GM12878 (cell line): ENCODE data around the gene TCL1B. TPM values are rescaled to one million over a fixed set of nuclear protein-coding genes. Genes with fewer than 3 reads are reported as not detected.

ENCODE experiments used
- BHLHE40 ChIP-seq, 2 experiments: fragments of 450-650 bp in 1 of 2; IDR thresholded peaks; 2 replicates each; pipeline ENCODE4 v1.6.1; 2011 to 2017; ENCODE audit warnings: low read depth in 2 of 2, borderline replicate concordance in 1 of 2, improper control_type of control experiment in 1 of 2, low read length in 1 of 2, mild to moderate bottlenecking in 1 of 2
- CHD2 ChIP-seq: IDR thresholded peaks from 2 replicates; pipeline ENCODE4 v1.6.1; 2011; ENCODE audit warnings: low read depth, low read length, improper control_type of control experiment, borderline replicate concordance
- DPF2 ChIP-seq: fragments of 450-650 bp; IDR thresholded peaks from 2 replicates; pipeline ENCODE4 v1.6.1; 2017; ENCODE audit warnings: mild to moderate bottlenecking
- JUNB ChIP-seq: IDR thresholded peaks from 2 replicates; pipeline ENCODE4 v1.6.1; 2016; ENCODE audit warnings: antibody characterized with exemption, mild to moderate bottlenecking
- KAT2A ChIP-seq: conservative IDR thresholded peaks from 2 replicates; pipeline ENCODE4 v1.6.1; 2011; ENCODE audit warnings: low read depth, low read length; ENCODE audit not compliant: control insufficient read depth
- NFXL1 ChIP-seq: fragments of 450-650 bp; IDR thresholded peaks from 2 replicates; pipeline ENCODE4 v1.6.1; 2017; ENCODE audit warnings: antibody characterized with exemption, mild to moderate bottlenecking, borderline replicate concordance
- SUZ12 ChIP-seq: fragments of 200-600 bp; sonication (generic); IDR thresholded peaks from one replicate; pipeline ENCODE4 v1.6.1; 2018; ENCODE audit warnings: antibody characterized with exemption, mild to moderate bottlenecking; ENCODE audit not compliant: unreplicated experiment
- ZNF217 ChIP-seq: fragments of 450-650 bp; IDR thresholded peaks from 2 replicates; pipeline ENCODE4 v1.6.1; 2017; ENCODE audit warnings: antibody characterized with exemption, mild to moderate bottlenecking
- polyA plus RNA-seq, 11 experiments: library from polyadenylated mRNA; depleted of rRNA in 4 of 11; unstranded in 6 of 11; stranded (reverse) in 5 of 11; fragments of >200 nt; fragmentation: Nextera tagmentation in 4 of 11; fragmentation: Illumina TruSeq in 1 of 11; extraction: Ambion mirVana in 4 of 11; extraction: Trizol in 1 of 11; gene quantifications; 1 replicate in 1 of 11; 2 replicates in 10 of 11; pipeline versions ENCODE4 v1.2.1 to v1.2.3, GENCODE V29; 2011 to 2016; ENCODE audit warnings: inconsistent platforms in 2 of 11, missing spikeins in 2 of 11, low read depth in 1 of 11
- total RNA-seq, 4 experiments: library from RNA; depleted of rRNA in 3 of 4; stranded (reverse); fragments of >200 nt in 3 of 4; fragmentation: Illumina TruSeq in 1 of 4; extraction: Trizol in 1 of 4; gene quantifications; 2 replicates each; pipeline versions ENCODE4 v1.2.1 to v1.2.3, GENCODE V29; 2013 to 2021
- TF ChIP-seq, protein P1 (sequence below): fragments of 450-650 bp; IDR thresholded peaks from 2 replicates; pipeline ENCODE4 v1.6.1; 2017; ENCODE audit warnings: mild to moderate bottlenecking, moderate library complexity
- TF ChIP-seq, protein P2 (sequence below): fragments of 450-650 bp; IDR thresholded peaks from 2 replicates; pipeline ENCODE4 v1.6.1; 2016; ENCODE audit warnings: mild to moderate bottlenecking
- TF ChIP-seq, protein P3 (sequence below): IDR thresholded peaks from 2 replicates; pipeline ENCODE4 v1.6.1; 2012; ENCODE audit warnings: mild to moderate bottlenecking, low read depth, low read length
- TF ChIP-seq, protein P4 (sequence below): fragments of 450-650 bp; IDR thresholded peaks from 2 replicates; pipeline ENCODE4 v1.6.1; 2018; ENCODE audit warnings: mild to moderate bottlenecking, low read depth, moderate library complexity; ENCODE audit not compliant: partially characterized antibody

The TCL1B gene
- total and polyA plus RNA-seq, 10 of the 15 experiments (the other 5 are each of a cell fraction or from before 2014, with no cell fraction given): 0.10 to 0.18 (median 0.13) TPM; not detected in 6

DNA sequence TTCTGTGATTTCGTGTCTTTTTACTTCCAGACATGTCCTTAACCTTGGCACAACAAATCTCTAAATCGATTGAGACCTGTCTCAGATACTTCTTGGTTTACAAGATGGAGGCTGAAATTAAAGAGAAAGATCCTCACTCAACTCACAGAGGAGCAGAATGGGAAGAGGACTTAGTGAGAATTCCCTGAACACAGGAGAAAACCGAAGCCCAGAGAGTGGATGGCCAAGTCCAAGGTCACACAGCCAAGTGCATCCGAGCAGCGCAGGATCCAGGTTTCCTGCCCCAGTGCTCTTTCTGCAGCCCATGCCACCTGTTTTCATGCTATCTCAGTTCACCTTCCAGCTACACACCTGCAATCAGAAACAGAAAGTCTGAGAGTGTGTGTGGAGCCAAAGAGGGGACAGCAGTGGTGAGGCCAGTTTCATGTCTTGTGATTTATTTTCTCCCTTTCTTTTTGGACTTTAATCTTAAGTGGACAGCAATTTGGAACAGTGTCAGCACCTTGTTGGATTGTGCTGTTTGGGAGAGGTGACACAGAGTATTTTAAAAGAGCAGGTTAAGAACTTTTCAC, 22.9 kb upstream of the TCL1B start (continued):
- TF ChIP-seq, protein P1, sequence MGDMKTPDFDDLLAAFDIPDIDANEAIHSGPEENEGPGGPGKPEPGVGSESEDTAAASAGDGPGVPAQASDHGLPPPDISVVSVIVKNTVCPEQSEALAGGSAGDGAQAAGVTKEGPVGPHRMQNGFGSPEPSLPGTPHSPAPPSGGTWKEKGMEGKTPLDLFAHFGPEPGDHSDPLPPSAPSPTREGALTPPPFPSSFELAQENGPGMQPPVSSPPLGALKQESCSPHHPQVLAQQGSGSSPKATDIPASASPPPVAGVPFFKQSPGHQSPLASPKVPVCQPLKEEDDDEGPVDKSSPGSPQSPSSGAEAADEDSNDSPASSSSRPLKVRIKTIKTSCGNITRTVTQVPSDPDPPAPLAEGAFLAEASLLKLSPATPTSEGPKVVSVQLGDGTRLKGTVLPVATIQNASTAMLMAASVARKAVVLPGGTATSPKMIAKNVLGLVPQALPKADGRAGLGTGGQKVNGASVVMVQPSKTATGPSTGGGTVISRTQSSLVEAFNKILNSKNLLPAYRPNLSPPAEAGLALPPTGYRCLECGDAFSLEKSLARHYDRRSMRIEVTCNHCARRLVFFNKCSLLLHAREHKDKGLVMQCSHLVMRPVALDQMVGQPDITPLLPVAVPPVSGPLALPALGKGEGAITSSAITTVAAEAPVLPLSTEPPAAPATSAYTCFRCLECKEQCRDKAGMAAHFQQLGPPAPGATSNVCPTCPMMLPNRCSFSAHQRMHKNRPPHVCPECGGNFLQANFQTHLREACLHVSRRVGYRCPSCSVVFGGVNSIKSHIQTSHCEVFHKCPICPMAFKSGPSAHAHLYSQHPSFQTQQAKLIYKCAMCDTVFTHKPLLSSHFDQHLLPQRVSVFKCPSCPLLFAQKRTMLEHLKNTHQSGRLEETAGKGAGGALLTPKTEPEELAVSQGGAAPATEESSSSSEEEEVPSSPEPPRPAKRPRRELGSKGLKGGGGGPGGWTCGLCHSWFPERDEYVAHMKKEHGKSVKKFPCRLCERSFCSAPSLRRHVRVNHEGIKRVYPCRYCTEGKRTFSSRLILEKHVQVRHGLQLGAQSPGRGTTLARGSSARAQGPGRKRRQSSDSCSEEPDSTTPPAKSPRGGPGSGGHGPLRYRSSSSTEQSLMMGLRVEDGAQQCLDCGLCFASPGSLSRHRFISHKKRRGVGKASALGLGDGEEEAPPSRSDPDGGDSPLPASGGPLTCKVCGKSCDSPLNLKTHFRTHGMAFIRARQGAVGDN: no peak
- TF ChIP-seq SUZ12 (no peak), CHD2 (no peak), JUNB (no peak), NFXL1 (0 out of 2 replicates have a peak, but pooled peaks have one; percentile 62), KAT2A (no peak), ZNF217 (no peak), BHLHE40 (IDR thresholded peaks at IDR 0.05; ENCODE audit: borderline replicate concordance in 1 of 2, low read depth in 2 of 2, low read length in 1 of 2) (peak; percentile 53 to 63; a peak in 2 of 4 replicates), DPF2 (peak; percentile 41; the same call in 1 of the 2 replicates)
- TF ChIP-seq, protein P2, sequence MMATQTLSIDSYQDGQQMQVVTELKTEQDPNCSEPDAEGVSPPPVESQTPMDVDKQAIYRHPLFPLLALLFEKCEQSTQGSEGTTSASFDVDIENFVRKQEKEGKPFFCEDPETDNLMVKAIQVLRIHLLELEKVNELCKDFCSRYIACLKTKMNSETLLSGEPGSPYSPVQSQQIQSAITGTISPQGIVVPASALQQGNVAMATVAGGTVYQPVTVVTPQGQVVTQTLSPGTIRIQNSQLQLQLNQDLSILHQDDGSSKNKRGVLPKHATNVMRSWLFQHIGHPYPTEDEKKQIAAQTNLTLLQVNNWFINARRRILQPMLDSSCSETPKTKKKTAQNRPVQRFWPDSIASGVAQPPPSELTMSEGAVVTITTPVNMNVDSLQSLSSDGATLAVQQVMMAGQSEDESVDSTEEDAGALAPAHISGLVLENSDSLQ: no peak
- TF ChIP-seq, protein P3, sequence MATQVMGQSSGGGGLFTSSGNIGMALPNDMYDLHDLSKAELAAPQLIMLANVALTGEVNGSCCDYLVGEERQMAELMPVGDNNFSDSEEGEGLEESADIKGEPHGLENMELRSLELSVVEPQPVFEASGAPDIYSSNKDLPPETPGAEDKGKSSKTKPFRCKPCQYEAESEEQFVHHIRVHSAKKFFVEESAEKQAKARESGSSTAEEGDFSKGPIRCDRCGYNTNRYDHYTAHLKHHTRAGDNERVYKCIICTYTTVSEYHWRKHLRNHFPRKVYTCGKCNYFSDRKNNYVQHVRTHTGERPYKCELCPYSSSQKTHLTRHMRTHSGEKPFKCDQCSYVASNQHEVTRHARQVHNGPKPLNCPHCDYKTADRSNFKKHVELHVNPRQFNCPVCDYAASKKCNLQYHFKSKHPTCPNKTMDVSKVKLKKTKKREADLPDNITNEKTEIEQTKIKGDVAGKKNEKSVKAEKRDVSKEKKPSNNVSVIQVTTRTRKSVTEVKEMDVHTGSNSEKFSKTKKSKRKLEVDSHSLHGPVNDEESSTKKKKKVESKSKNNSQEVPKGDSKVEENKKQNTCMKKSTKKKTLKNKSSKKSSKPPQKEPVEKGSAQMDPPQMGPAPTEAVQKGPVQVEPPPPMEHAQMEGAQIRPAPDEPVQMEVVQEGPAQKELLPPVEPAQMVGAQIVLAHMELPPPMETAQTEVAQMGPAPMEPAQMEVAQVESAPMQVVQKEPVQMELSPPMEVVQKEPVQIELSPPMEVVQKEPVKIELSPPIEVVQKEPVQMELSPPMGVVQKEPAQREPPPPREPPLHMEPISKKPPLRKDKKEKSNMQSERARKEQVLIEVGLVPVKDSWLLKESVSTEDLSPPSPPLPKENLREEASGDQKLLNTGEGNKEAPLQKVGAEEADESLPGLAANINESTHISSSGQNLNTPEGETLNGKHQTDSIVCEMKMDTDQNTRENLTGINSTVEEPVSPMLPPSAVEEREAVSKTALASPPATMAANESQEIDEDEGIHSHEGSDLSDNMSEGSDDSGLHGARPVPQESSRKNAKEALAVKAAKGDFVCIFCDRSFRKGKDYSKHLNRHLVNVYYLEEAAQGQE: no peak
- TF ChIP-seq, protein P4, sequence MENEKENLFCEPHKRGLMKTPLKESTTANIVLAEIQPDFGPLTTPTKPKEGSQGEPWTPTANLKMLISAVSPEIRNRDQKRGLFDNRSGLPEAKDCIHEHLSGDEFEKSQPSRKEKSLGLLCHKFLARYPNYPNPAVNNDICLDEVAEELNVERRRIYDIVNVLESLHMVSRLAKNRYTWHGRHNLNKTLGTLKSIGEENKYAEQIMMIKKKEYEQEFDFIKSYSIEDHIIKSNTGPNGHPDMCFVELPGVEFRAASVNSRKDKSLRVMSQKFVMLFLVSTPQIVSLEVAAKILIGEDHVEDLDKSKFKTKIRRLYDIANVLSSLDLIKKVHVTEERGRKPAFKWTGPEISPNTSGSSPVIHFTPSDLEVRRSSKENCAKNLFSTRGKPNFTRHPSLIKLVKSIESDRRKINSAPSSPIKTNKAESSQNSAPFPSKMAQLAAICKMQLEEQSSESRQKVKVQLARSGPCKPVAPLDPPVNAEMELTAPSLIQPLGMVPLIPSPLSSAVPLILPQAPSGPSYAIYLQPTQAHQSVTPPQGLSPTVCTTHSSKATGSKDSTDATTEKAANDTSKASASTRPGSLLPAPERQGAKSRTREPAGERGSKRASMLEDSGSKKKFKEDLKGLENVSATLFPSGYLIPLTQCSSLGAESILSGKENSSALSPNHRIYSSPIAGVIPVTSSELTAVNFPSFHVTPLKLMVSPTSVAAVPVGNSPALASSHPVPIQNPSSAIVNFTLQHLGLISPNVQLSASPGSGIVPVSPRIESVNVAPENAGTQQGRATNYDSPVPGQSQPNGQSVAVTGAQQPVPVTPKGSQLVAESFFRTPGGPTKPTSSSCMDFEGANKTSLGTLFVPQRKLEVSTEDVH: no peak
